Measurements from ENCODE around the gene LOC128125822. TPM values are rescaled to one million over a fixed set of nuclear protein-coding genes. Genes with fewer than 3 reads are reported as not detected.

Gene LOC128125822

GRCh38 chr6:63615590-63615989, 43.3 kb downstream of the LOC128125822 start:
- H3K9me3 ChIP-seq, result no peaks in the 10 kb centered on the region
- H3K36me3 ChIP-seq, result no peaks in the 10 kb centered on the region
- no peaks in the 10 kb centered on the region for H3K4me1 ChIP-seq
- DNase-seq, result no peak
- no peaks in the 10 kb centered on the region for H3K27me3 ChIP-seq
- TF ChIP-seq CTCF (IDR thresholded peaks at IDR 0.05) (no peak), POLR2A (IDR thresholded peaks at IDR 0.05) (no peak)
- no peak overlapping the region for H3K4me3 ChIP-seq (replicated peaks in 1 of 3)
- 88 to 100% methylated on average over 1 of the region's 1 CpG for WGBS, 2 donors
- intact Hi-C loops (cut with DNase I), result no loop called here
- no peak overlapping the region for H3K27ac ChIP-seq

Small RNAs within 50 kb of the gene (small RNA-seq; reads per million reads assigned to genes)
- not detected for gene AL513043.1

Other genes with a start within 250 kb of the LOC128125822 start
- gene PTP4A1, start within 50 bp of the LOC128125822 start, total RNA-seq, result 10 to 100 TPM; 28.3 to 56.8 (median 33.2) TPM
- 100 to 1,000 TPM in 1 of 4 donors, 10 to 100 TPM in 3; 74.4 to 114 (median 89.6) TPM for gene PHF3, start 63.3 kb downstream of the LOC128125822 start, total RNA-seq

Data from thyroid gland (tissue), 4 donors.